NB4 (cell line): ENCODE data around the gene WNT7A.

Experiments
- DNase-seq: peaks from one replicate; pipeline ENCODE4 v3.0.0; 2010; ENCODE audit warnings: low read depth
- H3K4me3 ChIP-seq: one replicate; pipeline ENCODE4 v1.5.1; 2011; ENCODE audit warnings: mild to moderate bottlenecking, low read depth, low read length, moderate library complexity
- CTCF ChIP-seq: IDR thresholded peaks from one replicate; pipeline ENCODE4 v1.5.1; 2012; ENCODE audit warnings: low read depth, low read length
- MAX ChIP-seq: IDR thresholded peaks from 2 replicates; pipeline ENCODE4 v1.6.1; 2011; ENCODE audit warnings: low read depth, low read length
- MYC ChIP-seq: IDR thresholded peaks from 2 replicates; pipeline ENCODE4 v1.6.1; 2011; ENCODE audit warnings: low read depth, low read length
- POLR2A ChIP-seq: IDR thresholded peaks from 2 replicates; pipeline ENCODE4 v1.6.1; 2011; ENCODE audit warnings: mild to moderate bottlenecking; ENCODE audit not compliant: insufficient read length; ENCODE audit errors: extremely low read depth

WNT7A gene

GRCh38 chr3:13828501-13829265 is 51.2 kb downstream of the WNT7A start:
- no peak overlapping the region for H3K4me3 ChIP-seq
- no peak for DNase-seq
- TF ChIP-seq CTCF (no peak), POLR2A (no peak), MAX (no peak), MYC (no peak)

GRCh38 chr3:13827699-13828098 is 52.2 kb downstream of the WNT7A start:
- TF ChIP-seq MYC = no peak
- no peak for TF ChIP-seq MAX
- TF ChIP-seq POLR2A = no peak
- TF ChIP-seq CTCF = no peak
- no peak for DNase-seq
- no peak overlapping the region for H3K4me3 ChIP-seq

GRCh38 chr3:13827256-13827655 is 52.6 kb downstream of the WNT7A start:
- no peak overlapping the region for H3K4me3 ChIP-seq
- TF ChIP-seq POLR2A (no peak), MAX (no peak), CTCF (no peak), MYC (no peak)
- no peak for DNase-seq

GRCh38 chr3:13826672-13827071 is 53.2 kb downstream of the WNT7A start:
- no peak for DNase-seq
- H3K4me3 ChIP-seq = no peak overlapping the region
- TF ChIP-seq POLR2A (no peak), MYC (no peak), CTCF (no peak), MAX (no peak)

GRCh38 chr3:13825821-13826220 is 54.0 kb downstream of the WNT7A start:
- no peak for DNase-seq
- H3K4me3 ChIP-seq = no peak overlapping the region
- TF ChIP-seq POLR2A (no peak), CTCF (no peak), MYC (no peak), MAX (no peak)
